Duodenal mucosa (tissue), 2 donors: ENCODE results near the gene RANBP10.
"Not testable (repeated sequence)": the region's sequence is repeated elsewhere in the genome, so short reads cannot be mapped to it uniquely, and the experiment has no call there.

Source experiments
- H3K27ac ChIP-seq: one replicate; pipeline ENCODE4 v1.7.0; 2013; ENCODE audit warnings: low read depth, low read length
- H3K27me3 ChIP-seq, 2 donors: one replicate each; pipeline ENCODE4 v1.7.0; 2013; ENCODE audit warnings: low read length in 2 of 2, control low read depth in 1 of 2; ENCODE audit not compliant: insufficient read depth in 2 of 2, control insufficient read depth in 1 of 2
- H3K36me3 ChIP-seq, 2 donors: one replicate each; pipeline ENCODE4 v1.7.0; 2013; ENCODE audit warnings: low read length in 2 of 2, control low read depth in 1 of 2; ENCODE audit not compliant: insufficient read depth in 2 of 2, control insufficient read depth in 1 of 2
- H3K4me1 ChIP-seq, 2 donors: one replicate each; pipeline ENCODE4 v1.7.0; 2013; ENCODE audit warnings: low read length in 2 of 2, control low read depth in 1 of 2; ENCODE audit not compliant: insufficient read depth in 2 of 2, control insufficient read depth in 1 of 2
- H3K4me3 ChIP-seq, 2 donors: one replicate each; pipeline ENCODE4 v1.7.0; 2013; ENCODE audit warnings: low read length in 2 of 2, low read depth in 1 of 2
- H3K9ac ChIP-seq, 2 donors: one replicate each; pipeline ENCODE4 v1.7.0; 2013; ENCODE audit warnings: low read length in 2 of 2, low read depth in 1 of 2
- H3K9me3 ChIP-seq, 2 donors: one replicate each; pipeline ENCODE4 v1.7.0; 2013; ENCODE audit warnings: low read length in 2 of 2, control low read depth in 1 of 2; ENCODE audit not compliant: control insufficient read depth in 1 of 2

RANBP10 gene

GRCh38 chr16:67764158-67764667 is 42.1 kb downstream of the RANBP10 start:
- no peak overlapping the region for H3K9ac ChIP-seq
- H3K9me3 ChIP-seq = no peaks in the 10 kb centered on the region
- no peak overlapping the region for H3K27ac ChIP-seq
- H3K36me3 ChIP-seq = peaks cover 6 to 25% of the 10 kb centered on the region in 2 donors
- H3K4me3 ChIP-seq = no peak overlapping the region
- H3K4me1 ChIP-seq = peaks cover 7% of the 10 kb centered on the region in 2 donors
- H3K27me3 ChIP-seq = no peaks in the 10 kb centered on the region

- H3K27me3 ChIP-seq = no peaks in the 10 kb centered on the region
- no peak overlapping the region for H3K27ac ChIP-seq
- H3K4me1 ChIP-seq = peaks cover 7% of the 10 kb centered on the region in 2 donors
- no peak overlapping the region for H3K9ac ChIP-seq
- peaks cover 8 to 30% of the 10 kb centered on the region in 2 donors for H3K36me3 ChIP-seq
- H3K9me3 ChIP-seq = no peaks in the 10 kb centered on the region
- H3K4me3 ChIP-seq = no peak overlapping the region
Observed at GRCh38 chr16:67763066-67763465, 43.3 kb downstream of the RANBP10 start.

GRCh38 chr16:67762385-67762784 is 44.0 kb downstream of the RANBP10 start:
- Histone ChIP-seq H3K27ac (no peak overlapping the region), H3K9ac (no peak overlapping the region), H3K36me3 (peaks cover 13 to 35% of the 10 kb centered on the region in 2 donors), H3K9me3 (no peaks in the 10 kb centered on the region), H3K27me3 (no peaks in the 10 kb centered on the region), H3K4me1 (peaks cover 7% of the 10 kb centered on the region in 2 donors), H3K4me3 (no peak overlapping the region)

GRCh38 chr16:67761924-67762323 is 44.4 kb downstream of the RANBP10 start:
- Histone ChIP-seq H3K27me3 (no peaks in the 10 kb centered on the region), H3K9ac (no peak overlapping the region), H3K27ac (no peak overlapping the region), H3K4me1 (peaks cover 7% of the 10 kb centered on the region in 2 donors), H3K9me3 (no peaks in the 10 kb centered on the region), H3K4me3 (no peak overlapping the region), H3K36me3 (peaks cover 16 to 35% of the 10 kb centered on the region in 2 donors)

GRCh38 chr16:67760956-67761230 is 45.5 kb downstream of the RANBP10 start:
- peaks cover 16 to 31% of the 10 kb centered on the region in 2 donors for H3K36me3 ChIP-seq

GRCh38 chr16:67760206-67760955 is 46.0 kb downstream of the RANBP10 start:
- Histone ChIP-seq H3K27me3 (no peaks in the 10 kb centered on the region), H3K9ac (no peak overlapping the region), H3K36me3 (peaks cover 16 to 30% of the 10 kb centered on the region in 2 donors), H3K4me3 (no peak overlapping the region), H3K27ac (no peak overlapping the region), H3K9me3 (no peaks in the 10 kb centered on the region), H3K4me1 (peaks cover 7% of the 10 kb centered on the region in 2 donors)

More at GRCh38 chr16:67760956-67761230, 45.5 kb downstream of the RANBP10 start:
- no peaks in the 10 kb centered on the region for H3K27me3 ChIP-seq
- no peak overlapping the region for H3K27ac ChIP-seq
- no peak overlapping the region for H3K9ac ChIP-seq
- H3K4me1 ChIP-seq = peaks cover 7% of the 10 kb centered on the region in 2 donors
- no peak overlapping the region for H3K4me3 ChIP-seq
- no peaks in the 10 kb centered on the region for H3K9me3 ChIP-seq

GRCh38 chr16:67758966-67759365 is 47.4 kb downstream of the RANBP10 start:
- Histone ChIP-seq H3K36me3 (peaks cover 16 to 28% of the 10 kb centered on the region in 2 donors), H3K9me3 (no peaks in the 10 kb centered on the region), H3K4me3 (no peak overlapping the region), H3K9ac (no peak overlapping the region), H3K27ac (no peak overlapping the region), H3K27me3 (no peaks in the 10 kb centered on the region), H3K4me1 (peaks cover 7% of the 10 kb centered on the region in 2 donors)

- no peaks in the 10 kb centered on the region for H3K27me3 ChIP-seq
- H3K4me3 ChIP-seq = no peak overlapping the region
- no peak overlapping the region for H3K9ac ChIP-seq
- H3K4me1 ChIP-seq = peaks cover 7% of the 10 kb centered on the region in 2 donors
- no peak overlapping the region for H3K27ac ChIP-seq
- peaks cover 12 to 22% of the 10 kb centered on the region in 2 donors for H3K36me3 ChIP-seq
- no peaks in the 10 kb centered on the region for H3K9me3 ChIP-seq
Observed at GRCh38 chr16:67758006-67758405, 48.4 kb downstream of the RANBP10 start.

GRCh38 chr16:67752641-67753040 is 53.7 kb downstream of the RANBP10 start:
- Histone ChIP-seq H3K4me3 (no peak overlapping the region), H3K36me3 (peaks cover 5 to 10% of the 10 kb centered on the region in 2 donors)

GRCh38 chr16:67751331-67751730 is 55.0 kb downstream of the RANBP10 start:
- not testable (repeated sequence) for H3K9me3 ChIP-seq, H3K27ac ChIP-seq, H3K36me3 ChIP-seq, H3K4me1 ChIP-seq, H3K9ac ChIP-seq, H3K27me3 ChIP-seq, H3K4me3 ChIP-seq

More at GRCh38 chr16:67752641-67753040, 53.7 kb downstream of the RANBP10 start:
- Histone ChIP-seq H3K9me3 (no peaks in the 10 kb centered on the region), H3K27ac (no peak overlapping the region), H3K9ac (no peak overlapping the region), H3K27me3 (no peaks in the 10 kb centered on the region), H3K4me1 (peaks cover 5 to 6% of the 10 kb centered on the region in 2 donors)
